Right ventricle myocardium inferior (tissue), 1 donor: Measurements from ENCODE around the gene REXO4. TPM values are rescaled to one million over a fixed set of nuclear protein-coding genes. Genes with fewer than 3 reads are reported as not detected.
"Not testable (repeated sequence)": the region's sequence is repeated elsewhere in the genome, so short reads cannot be mapped to it uniquely, and the experiment has no call there.

Experiments
- ATAC-seq: fragments of 200-7000 bp; cut with Tn5 transposase; one replicate; pipeline ENCODE4 v1.9.1; 2020; ENCODE audit warnings: mild to moderate bottlenecking, moderate library complexity
- DNase-seq: peaks from one replicate; pipeline ENCODE4 v3.0.0; 2021; ENCODE audit errors: missing footprints
- intact Hi-C: fragments of 100-400 bp; cut with DNase I; formaldehyde crosslinking; loops from one replicate; pipeline ENCODE4 v1.11.0; 2022
- total RNA-seq: library from RNA; stranded (reverse); fragmentation: NEBNext Ultra II Directional; extraction: Animal tissue kit (Norgen Biotek cat#: 25700); gene quantifications from one replicate; pipeline ENCODE4 v1.2.1, GENCODE V29; 2021
- donor health status: DM: no; HTN: yes; CAD: no; lungs with severe emphysema.

The REXO4 gene
- total RNA-seq, 1 donor from 2014 or later, result 18.7 TPM

DNA sequence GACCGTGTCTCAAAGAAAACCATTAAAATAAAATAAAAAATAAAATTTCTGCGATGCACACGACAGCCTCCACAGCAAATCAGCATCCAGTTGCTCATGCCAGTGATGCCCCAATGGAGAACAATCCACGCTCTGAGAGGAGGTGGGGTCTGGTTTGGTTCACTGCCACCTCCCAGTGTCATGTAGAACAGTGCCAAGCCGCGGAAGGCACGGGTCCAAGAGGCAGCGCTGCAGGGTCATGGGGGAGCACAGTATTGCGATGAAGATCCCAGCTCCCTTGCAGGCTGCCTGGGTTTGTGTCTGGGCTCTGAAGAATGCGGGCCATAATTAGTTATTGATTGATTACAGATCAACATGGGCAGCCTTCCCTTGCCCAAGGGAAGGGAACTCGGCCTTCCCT, 35.8 kb upstream of the REXO4 start:
- intact Hi-C loops, result no loop called here
- DNase-seq (no peak), ATAC-seq (no peak)

DNA sequence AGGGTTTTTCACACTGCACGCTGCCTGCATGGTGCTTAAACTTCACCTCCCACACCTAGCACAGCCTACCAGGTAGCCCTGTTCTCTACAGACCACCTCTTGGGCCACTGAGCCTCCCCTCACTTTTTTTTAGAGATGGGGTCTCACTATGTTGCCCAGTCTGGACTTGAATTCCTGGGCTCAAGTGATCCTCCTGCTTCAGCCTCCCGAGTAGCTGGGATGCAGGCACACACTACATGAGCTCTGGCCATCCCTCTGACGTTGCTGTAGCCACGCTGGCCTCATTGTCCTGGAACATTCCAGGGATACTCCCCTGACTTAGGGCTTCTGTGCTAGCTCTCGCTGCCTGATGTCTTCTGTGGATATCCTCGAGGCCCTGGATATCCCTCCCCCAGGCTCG, 34.8 kb upstream of the REXO4 start:
- no peak for DNase-seq
- ATAC-seq, result no peak

DNA sequence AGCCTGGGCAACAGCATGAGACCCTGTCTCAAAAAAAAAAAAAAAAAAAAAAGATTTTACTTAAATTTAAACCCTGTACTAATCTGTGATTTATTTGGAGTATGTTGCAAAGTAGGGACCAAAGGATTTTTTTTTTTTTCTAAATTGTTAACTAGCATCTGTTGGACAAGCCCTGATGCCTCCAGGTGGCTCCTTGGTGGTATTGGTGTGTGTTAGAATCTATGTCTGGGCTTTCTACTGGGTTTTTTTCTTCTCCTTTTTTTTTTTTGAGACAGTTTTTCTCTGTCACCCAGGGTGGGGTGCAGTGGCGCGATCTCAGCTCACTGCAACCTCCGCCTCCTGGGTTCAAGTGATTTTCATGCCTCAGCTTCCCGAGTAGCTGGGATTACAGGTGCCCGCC, 34.1 kb upstream of the REXO4 start:
- intact Hi-C loops, ATAC-seq, DNase-seq: not testable (repeated sequence)

More for the DNA sequence above, 34.8 kb upstream of the REXO4 start:
- intact Hi-C loops, result no loop called here

DNA sequence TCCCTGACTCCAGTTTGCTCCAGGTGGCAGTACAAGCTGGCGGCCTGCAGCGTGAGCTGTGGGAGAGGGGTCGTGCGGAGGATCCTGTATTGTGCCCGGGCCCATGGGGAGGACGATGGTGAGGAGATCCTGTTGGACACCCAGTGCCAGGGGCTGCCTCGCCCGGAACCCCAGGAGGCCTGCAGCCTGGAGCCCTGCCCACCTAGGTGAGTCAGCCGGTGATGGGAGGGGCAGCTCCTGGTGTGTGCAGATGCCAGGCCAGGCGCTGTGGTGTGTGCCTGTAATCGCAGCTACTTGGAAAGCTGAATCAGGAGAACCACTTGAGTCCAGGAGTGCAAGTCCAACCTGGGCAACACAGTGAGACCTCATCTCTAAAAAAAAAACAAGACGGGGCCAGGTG, 31.9 kb upstream of the REXO4 start:
- intact Hi-C loops, result no loop called here
- ATAC-seq (no peak), DNase-seq (no peak)

DNA sequence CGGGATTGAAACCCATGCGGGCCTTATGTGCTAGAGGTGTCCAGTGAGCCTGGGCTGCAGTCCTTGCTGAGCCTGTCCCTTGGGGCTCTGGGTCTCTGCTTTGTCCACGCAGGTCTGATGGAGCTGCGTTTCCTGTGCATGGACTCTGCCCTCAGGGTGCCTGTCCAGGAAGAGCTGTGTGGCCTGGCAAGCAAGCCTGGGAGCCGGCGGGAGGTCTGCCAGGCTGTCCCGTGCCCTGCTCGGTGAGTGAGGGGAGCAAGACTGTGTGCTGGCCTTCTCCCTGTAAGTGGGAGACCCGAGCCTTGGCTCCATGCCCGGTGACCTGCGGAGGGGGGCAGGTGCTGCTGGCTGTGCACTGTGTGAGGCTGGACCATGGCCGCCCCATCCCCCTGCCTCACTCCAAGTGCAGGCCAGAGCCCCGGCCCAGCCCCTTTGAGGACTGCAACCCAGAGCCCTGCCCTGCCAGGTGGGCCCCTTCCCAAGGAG, 30.7 kb upstream of the REXO4 start:
- ATAC-seq, result no peak
- no peak for DNase-seq
- intact Hi-C loops, result no loop called here

DNA sequence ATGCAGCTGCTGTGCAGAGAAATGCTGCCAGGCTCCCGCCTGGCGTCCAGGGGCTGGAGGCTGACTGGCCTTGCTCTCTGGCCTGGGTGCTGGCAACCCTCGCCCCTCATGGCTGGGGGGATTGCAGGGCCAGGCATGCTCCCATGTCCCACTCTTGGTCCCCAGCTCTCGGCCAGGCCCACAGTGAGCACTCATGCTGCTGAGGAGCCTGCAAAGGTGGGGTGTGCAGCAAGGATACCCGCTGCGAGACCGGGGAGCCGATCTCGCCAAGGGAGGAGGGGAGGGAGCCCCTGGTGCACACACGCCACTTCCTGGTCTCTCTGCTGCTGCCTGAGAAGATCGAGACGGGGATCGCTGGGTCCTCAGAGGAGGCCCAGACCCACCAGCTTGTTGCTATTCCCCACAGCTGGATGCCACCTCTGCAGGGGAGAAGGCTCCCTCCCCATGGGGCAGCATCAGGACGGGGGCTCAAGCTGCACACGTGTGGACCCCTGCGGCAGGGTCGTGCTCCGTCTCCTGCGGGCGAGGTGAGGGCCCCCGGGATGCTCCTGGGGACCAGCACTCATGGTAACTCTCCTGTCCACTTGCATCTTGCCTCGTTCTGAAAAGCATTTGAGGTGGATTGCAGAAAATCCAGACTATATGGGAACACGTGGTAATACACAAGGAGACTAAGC, 27.6 kb upstream of the REXO4 start:
- intact Hi-C loops, result no loop called here
- DNase-seq (no peak), ATAC-seq (no peak)

DNA sequence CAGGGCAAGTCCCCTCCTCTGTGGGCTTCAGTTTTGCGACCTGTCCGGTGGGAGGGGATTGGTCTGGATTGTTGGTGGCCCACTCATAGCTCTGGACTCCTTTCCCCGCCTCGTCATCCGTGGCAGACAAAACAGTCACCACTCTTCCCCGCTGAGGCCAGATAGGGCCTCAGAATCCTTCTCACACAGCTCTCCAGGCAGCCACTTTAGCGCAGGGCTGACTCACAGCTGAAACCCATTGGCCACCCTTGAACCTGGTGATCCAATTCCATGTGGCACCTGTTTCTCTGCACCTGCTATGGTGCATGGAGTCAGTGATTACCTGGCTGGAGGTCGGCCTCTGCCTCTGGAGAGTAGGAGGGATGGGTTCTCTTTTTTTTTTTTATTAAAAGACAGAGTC, 26.2 kb upstream of the REXO4 start:
- no peak for ATAC-seq

DNA sequence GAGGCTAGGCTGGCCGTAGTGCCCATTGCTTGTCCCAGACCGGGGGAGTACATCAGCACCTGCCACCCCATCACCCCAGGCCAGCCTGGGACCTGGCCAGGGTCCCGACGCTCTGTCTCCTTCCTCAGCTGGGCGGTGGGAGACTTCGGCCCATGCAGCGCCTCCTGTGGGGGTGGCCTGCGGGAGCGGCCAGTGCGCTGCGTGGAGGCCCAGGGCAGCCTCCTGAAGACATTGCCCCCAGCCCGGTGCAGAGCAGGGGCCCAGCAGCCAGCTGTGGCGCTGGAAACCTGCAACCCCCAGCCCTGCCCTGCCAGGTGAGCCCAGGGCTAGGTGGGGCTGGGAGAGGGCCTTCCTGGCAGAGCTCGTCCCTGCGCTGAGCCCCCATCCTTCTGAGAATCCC, 25.4 kb upstream of the REXO4 start:
- DNase-seq (no peak), ATAC-seq (no peak)
- intact Hi-C loops, result no loop called here

More for the DNA sequence above, 26.2 kb upstream of the REXO4 start:
- DNase-seq, result no peak
- intact Hi-C loops, result no loop called here

DNA sequence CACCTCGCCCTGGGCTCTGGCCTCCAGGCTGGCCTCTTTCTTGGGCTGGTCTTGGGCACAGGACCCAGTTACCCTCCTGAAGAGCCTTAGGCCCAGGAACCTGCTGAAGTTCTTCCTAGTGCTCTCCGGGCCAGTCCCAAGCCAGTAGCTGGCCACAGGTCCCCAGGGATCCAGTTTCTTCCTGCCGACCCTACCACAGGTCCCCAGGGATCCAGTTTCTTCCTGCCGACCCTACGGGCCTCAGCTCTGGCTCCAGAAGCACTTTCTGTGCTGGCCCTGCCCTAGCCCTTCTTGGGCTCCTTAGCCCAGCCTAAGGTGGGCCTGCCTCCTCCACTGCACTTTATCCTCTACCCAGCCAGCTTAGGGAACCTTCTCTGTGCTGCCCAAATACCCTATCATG, 23.8 kb upstream of the REXO4 start:
- no peak for DNase-seq
- ATAC-seq, result no peak
- intact Hi-C loops, result no loop called here

DNA sequence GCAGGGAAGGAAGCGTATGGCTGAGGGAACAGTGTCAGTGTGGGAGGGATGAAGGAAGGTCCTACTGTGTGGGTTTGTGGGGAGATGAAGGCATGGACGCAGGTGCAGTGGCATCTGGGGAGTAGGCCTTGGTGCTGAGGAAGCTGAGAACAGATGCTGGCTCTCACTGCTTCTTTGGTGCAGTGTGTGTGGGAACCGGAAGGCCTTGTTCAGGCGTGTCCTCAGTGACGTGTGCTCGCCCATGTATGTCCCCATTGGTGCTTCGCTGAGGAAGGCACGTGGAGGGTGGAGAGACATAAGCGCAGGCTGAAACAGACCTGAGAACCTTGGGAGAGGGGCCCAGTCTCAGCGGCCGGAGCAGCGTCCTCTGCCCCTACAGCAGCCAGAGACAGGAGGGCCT, 23.1 kb upstream of the REXO4 start:
- intact Hi-C loops, result no loop called here
- DNase-seq (no peak), ATAC-seq (no peak)

DNA sequence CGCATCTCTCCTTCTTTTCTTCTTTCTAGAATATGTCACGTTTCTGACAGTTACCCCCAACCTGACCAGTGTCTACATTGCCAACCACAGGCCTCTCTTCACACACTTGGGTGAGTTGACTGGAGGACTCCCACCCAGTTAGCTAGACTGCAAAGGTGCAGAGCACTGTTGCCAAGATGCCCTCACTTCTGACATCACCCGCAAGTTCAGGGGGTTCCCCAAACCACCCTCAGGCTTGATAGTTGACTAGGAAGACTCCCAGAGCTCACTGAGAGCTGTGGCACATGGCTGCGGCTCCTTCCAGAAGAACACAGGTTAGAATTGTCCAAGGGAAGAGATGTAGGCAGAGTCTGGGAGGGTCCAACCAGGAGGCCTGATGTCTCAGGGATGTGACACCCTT, 21.5 kb upstream of the REXO4 start:
- ATAC-seq (no peak), DNase-seq (no peak)
- intact Hi-C loops, result no loop called here

DNA sequence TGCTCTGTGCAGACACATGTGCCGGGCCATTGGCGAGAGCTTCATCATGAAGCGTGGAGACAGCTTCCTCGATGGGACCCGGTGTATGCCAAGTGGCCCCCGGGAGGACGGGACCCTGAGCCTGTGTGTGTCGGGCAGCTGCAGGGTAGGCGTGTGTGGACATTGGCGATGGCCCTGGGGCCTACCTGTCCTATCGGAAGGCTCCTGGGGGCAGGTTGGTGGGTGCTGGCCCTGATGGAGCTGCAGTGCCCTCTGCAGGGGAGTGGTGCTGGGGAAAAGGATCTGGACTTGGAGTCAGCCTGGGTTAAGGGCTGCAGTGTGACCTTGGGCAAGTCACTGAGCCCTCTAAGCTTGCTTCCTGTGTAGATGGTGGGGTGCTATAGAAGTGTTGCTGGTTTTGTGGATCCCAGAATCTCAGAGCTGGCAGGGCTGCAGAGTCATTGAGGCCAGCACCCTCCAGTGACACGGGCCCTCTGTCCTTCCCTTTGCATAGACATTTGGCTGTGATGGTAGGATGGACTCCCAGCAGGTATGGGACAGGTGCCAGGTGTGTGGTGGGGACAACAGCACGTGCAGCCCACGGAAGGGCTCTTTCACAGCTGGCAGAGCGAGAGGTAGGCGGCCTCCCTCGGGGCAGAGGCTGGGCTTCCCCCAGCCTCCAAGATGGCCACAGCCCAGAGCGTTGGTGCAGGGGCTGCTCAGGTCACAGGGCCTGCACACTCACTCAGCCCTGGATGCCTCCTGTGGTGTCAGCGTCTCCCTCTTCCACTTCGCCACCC, 20.1 kb upstream of the REXO4 start:
- no peak for DNase-seq
- intact Hi-C loops, result no loop called here

DNA sequence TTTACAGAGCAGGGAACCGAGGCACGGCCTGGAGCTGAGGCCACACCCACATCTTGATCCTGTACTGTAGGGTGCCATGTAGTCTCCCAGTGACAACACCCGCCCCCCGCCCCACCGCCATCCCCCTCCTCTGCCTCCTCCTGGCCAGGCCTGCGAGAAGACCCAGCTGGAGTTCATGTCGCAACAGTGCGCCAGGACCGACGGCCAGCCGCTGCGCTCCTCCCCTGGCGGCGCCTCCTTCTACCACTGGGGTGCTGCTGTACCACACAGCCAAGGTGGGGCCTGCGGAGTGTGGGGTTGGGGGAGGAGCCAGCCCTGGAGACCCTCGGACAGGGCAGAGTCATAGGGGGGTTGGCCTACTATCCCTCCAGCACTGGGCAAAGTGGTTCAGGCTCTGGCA, 18.9 kb upstream of the REXO4 start:
- no peak for DNase-seq
- intact Hi-C loops, result no loop called here
- ATAC-seq, result no peak

More for the DNA sequence above, 20.1 kb upstream of the REXO4 start:
- ATAC-seq, result no peak

DNA sequence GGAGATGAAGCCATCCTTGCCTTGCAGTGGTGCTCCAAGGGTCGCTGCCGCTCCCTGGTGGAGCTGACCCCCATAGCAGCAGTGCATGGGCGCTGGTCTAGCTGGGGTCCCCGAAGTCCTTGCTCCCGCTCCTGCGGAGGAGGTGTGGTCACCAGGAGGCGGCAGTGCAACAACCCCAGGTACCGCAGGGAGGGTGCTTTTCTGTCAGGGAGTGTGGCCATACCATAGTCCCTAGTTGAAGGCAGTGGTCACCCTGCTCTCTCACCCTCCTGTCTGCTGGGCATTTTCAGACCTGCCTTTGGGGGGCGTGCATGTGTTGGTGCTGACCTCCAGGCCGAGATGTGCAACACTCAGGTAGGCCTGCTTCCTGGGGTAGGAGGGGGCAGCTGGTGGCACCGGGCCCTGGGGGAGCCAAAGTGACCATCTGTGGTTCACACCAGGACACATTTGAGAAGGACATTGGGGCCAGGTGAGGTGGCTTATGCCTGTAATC, 15.6 kb upstream of the REXO4 start:
- intact Hi-C loops, result no loop called here
- ATAC-seq (no peak), DNase-seq (no peak)

DNA sequence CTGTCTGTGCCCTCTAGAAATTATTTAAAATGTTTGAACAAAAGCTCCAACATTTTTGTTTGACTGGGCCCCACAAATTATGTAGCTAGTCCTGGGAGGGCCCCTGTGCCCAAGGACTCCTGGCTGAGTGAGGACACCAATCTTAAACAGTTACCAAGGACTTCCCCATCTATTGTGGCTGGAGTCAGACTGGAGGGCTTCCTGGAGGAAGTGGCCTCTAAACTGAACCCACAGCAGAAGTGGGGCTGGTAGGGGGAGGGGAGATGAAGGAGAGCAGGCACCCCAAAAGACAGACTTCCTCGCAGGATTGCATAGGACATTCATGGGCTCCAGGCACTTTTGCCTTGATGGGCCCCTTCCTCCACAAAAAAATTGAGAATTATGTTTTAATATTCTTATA, 12.4 kb upstream of the REXO4 start:
- intact Hi-C loops, result no loop called here
- no peak for DNase-seq
- no peak for ATAC-seq

DNA sequence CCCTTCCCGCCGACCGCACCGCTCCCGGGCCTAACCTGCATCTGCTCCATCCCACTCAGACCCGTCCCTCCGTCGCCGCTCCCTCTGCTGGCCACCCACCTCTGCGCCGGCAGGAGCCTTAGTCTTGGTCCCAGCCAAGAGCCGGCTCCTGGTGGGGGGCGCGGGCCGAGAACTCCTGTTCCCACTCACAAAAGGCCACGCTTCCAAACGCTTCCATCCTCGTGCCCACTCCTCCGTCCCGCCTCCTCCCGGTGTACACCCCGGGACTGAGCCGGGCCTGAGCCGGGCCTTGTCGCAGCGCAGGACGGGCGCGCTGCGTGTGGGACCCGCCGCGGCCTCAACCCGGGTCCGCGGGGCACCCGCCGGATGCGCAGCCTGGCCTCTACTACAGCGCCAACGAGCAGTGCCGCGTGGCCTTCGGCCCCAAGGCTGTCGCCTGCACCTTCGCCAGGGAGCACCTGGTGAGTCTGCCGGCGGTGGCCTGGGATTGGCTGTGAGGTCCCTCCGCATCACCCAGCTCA, 11.9 kb upstream of the REXO4 start:
- ATAC-seq (peak; percentile 53), DNase-seq (no peak)
- intact Hi-C loops, result no loop called here

DNA sequence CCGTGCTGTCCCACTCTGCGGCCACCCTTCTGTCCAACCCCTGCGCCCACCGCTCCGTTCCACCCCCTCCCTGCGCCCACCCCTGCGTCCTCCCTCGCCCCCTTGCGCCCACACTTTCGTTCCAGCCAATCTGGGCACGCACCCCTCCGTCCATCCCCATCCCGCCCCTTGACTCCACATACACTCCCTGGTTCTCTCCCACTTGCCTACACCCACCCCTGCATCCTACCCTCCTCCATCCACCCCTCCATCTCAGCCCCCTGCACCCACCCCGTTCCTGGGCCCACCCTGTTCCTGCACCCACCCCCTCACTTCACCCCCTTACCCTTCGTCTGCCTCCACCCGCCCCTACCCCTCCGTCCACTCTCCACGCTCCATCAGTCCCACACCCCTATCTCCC, 11.4 kb upstream of the REXO4 start:
- intact Hi-C loops, result no loop called here
- ATAC-seq (no peak), DNase-seq (no peak)

DNA sequence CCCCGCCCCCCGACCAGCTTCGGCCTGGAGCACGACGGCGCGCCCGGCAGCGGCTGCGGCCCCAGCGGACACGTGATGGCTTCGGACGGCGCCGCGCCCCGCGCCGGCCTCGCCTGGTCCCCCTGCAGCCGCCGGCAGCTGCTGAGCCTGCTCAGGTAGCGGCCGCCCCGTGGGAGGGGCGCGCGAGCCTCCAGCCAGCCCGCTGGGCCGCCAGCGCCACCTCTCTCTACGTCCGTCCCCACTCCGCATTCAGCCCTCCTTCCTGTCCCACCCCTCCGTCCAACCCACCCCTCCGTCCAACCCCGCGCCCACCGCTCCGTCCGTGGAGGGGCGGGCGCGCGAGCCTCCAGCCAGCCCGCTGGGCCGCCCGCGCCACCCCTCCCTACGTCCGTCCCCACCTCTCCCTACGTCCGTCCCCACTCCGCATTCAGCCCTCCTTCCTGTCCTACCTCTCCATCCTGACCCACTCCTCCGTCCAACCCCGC, 10.8 kb upstream of the REXO4 start:
- no peak for DNase-seq
- peak; percentile 23 for ATAC-seq

DNA sequence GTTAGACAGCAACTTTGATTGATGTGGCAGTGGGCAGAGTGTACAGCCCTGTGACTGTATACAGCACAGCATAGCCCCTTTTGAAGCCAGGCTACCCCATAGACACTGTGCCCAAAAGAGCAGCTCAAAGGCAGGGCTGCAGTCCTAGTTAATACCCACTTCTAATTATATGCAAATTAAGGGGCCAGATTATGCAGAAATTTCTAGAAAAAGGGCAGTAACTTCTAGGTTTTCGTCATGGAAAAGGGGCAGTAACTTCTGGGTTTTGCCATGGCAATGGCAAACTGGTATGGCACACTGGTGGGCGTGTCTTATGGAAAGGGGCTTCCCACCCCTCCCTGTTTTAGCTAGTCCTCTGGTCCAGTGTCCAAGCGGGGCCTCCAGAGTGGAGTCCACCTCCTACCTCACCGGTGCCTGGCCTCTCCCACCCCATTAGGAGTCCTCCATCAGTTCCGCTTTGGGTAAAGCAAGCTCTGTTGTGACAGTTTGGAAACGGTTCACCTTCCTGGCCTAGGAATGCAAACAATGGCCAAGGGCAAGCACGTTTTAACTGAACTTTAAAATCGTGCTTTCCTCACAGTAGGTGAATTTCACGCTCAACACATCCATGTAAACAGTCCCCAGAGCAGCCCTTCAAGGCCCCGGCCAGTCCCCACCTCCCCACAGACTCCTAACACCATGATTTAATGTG, 10.0 kb upstream of the REXO4 start:
- DNase-seq (no peak), ATAC-seq (no peak)
- intact Hi-C loops, result no loop called here

More for the DNA sequence above, 10.8 kb upstream of the REXO4 start:
- intact Hi-C loops, result no loop called here
